H1 (cell line): ENCODE measurements around the gene UBE2E1. TPM values are rescaled to one million over a fixed set of nuclear protein-coding genes. Genes with fewer than 3 reads are reported as not detected.

ENCODE experiments used
- CEBPB ChIP-seq: IDR thresholded peaks from 2 replicates; pipeline ENCODE4 v1.6.1; 2012; ENCODE audit warnings: low read depth, low read length
- NRF1 ChIP-seq: IDR thresholded peaks from 2 replicates; pipeline ENCODE4 v1.6.1; 2011; ENCODE audit warnings: mild to moderate bottlenecking, low read depth, low read length, improper control_type of control experiment
- SAP30 ChIP-seq: fragments of 300-600 bp; sonication (generic); IDR thresholded peaks from 2 replicates; pipeline ENCODE4 v1.7.1; 2012; ENCODE audit warnings: low read length, moderate library complexity, mild to moderate bottlenecking, inconsistent platforms; ENCODE audit not compliant: insufficient read depth, insufficient replicate concordance
- polyA plus RNA-seq, 7 experiments: library from polyadenylated mRNA; depleted of rRNA in 3 of 7; stranded (reverse) in 5 of 7; unstranded in 2 of 7; fragments of >200 nt in 5 of 7; fragments of 200-250 nt in 2 of 7; gene quantifications; 1 replicate in 5 of 7; 2 replicates in 1 of 7; 4 replicates in 1 of 7; pipeline versions ENCODE4 v1.2.1 to v1.2.3, GENCODE V29; 2011 to 2013; ENCODE audit warnings: missing spikeins in 2 of 7, mixed read lengths in 2 of 7
- total RNA-seq: library from RNA; stranded (reverse); fragmentation: NEBNext Ultra II Directional; extraction: Animal tissue kit (Norgen Biotek cat#: 25700); gene quantifications from 2 replicates; pipeline ENCODE4 v1.2.1, GENCODE V29; 2021

Gene UBE2E1
- total and polyA plus RNA-seq, 2 of the 8 experiments (the other 6 are each of a cell fraction or from before 2014, with no cell fraction given) = 109 to 141 TPM

- no peak for TF ChIP-seq SAP30
- no peak for TF ChIP-seq NRF1
- TF ChIP-seq CEBPB = no peak
These were observed 6.9 kb upstream of the UBE2E1 start (continued) for GRCh38 chr3:23798876-23799275.
